Endothelial cell of umbilical vein (primary cell): ENCODE data around the gene RBAK. TPM values are rescaled to one million over a fixed set of nuclear protein-coding genes. Genes with fewer than 3 reads are reported as not detected.

Source experiments
- BruUV-seq: library from RNA; stranded (reverse); fragments of 400-500 nt; replicated peaks from 2 replicates; lab custom pipeline; 2021; lab: Mats Ljungman, UMichigan
- CTCF ChIA-PET: fragments of 300-600, 350-600 bp; sonication (Branson Sonifier 250); formaldehyde crosslinking; loops from one replicate; lab custom pipeline; 2021; ENCODE audit warnings: antibody characterized with exemption, inconsistent platforms; lab: Charles Lee
- POLR2A ChIA-PET: fragments of 300-600, 350-600 bp; sonication (Branson Sonifier 250); formaldehyde crosslinking; loops from one replicate; lab custom pipeline; 2021; ENCODE audit warnings: antibody characterized with exemption, inconsistent platforms; lab: Charles Lee
- DNase-seq: peaks from one replicate; pipeline ENCODE4 v3.0.0-alpha.2; 2011; ENCODE audit warnings: low read depth, low spot score
- FAIRE-seq: peaks from 2 replicates; lab custom pipeline; 2011; peaks lifted over from hg19 to GRCh38; lab: Jason Lieb, UNC
- H2AFZ ChIP-seq: 2 replicates; pipeline ENCODE4 v1.6.0; 2012; ENCODE audit warnings: low read depth, low read length, control low read depth, inconsistent platforms
- H3K27ac ChIP-seq: 2 replicates; pipeline ENCODE4 v1.5.1; 2011; ENCODE audit warnings: low read depth, mild to moderate bottlenecking, control low read depth, low read length, moderate library complexity; ENCODE audit not compliant: insufficient read depth
- H3K27me3 ChIP-seq, 2 experiments: 2 replicates each; pipeline versions ENCODE4 v1.6.0 to v1.6.1; 2011; ENCODE audit warnings: low read length in 2 of 2, mixed read lengths in 1 of 2; ENCODE audit not compliant: control insufficient read depth in 2 of 2, insufficient read depth in 2 of 2
- H3K36me3 ChIP-seq, 2 experiments: 2 replicates in 1 of 2; 3 replicates in 1 of 2; pipeline ENCODE4 v1.5.1; 2011; ENCODE audit warnings: low read length in 2 of 2, mild to moderate bottlenecking in 1 of 2, moderate library complexity in 1 of 2; ENCODE audit not compliant: control insufficient read depth in 2 of 2, insufficient read depth in 2 of 2; ENCODE audit errors: extremely low read depth in 1 of 2
- H3K4me1 ChIP-seq: 3 replicates; pipeline ENCODE4 v1.5.1; 2011; ENCODE audit warnings: mild to moderate bottlenecking, low read length; ENCODE audit not compliant: control insufficient read depth, insufficient read depth; ENCODE audit errors: extremely low read depth
- H3K4me2 ChIP-seq: 2 replicates; pipeline ENCODE4 v1.6.1; 2011; ENCODE audit warnings: low read length, control low read depth, mixed read lengths; ENCODE audit not compliant: insufficient read depth
- H3K4me3 ChIP-seq, 3 experiments: fragments of 200-600 bp in 1 of 3; sonication (generic), shearing (Covaris generic) in 1 of 3; replicated peaks in 1 of 3; 2 replicates each; pipeline ENCODE4 v1.5.1; 2011 to 2016; ENCODE audit warnings: control low read depth in 3 of 3, low read length in 3 of 3, mild to moderate bottlenecking in 2 of 3, inconsistent platforms in 1 of 3, low read depth in 1 of 3, moderate library complexity in 1 of 3; ENCODE audit not compliant: insufficient read depth in 1 of 3
- H3K79me2 ChIP-seq: 2 replicates; pipeline ENCODE4 v1.6.0; 2012; ENCODE audit warnings: low read length, inconsistent platforms; ENCODE audit not compliant: control insufficient read depth, insufficient read depth
- H3K9ac ChIP-seq: replicated peaks from 2 replicates; pipeline ENCODE3; 2011; ENCODE audit warnings: low read length, control low read depth; ENCODE audit not compliant: insufficient read depth; ENCODE audit errors: extremely low read depth
- H3K9me1 ChIP-seq: replicated peaks from 3 replicates; pipeline ENCODE4 v1.6.0; 2011; ENCODE audit warnings: mild to moderate bottlenecking, low read length; ENCODE audit not compliant: control insufficient read depth, insufficient read depth; ENCODE audit errors: extremely low read depth
- H3K9me3 ChIP-seq: replicated peaks from 2 replicates; pipeline ENCODE4 v1.5.1; 2012; ENCODE audit warnings: low read length, inconsistent platforms; ENCODE audit not compliant: control insufficient read depth, insufficient read depth
- H4K20me1 ChIP-seq: replicated peaks from 2 replicates; pipeline ENCODE3; 2011; ENCODE audit warnings: mild to moderate bottlenecking, low read length; ENCODE audit not compliant: control insufficient read depth, insufficient read depth; ENCODE audit errors: extremely low read depth
- CTCF ChIP-seq, 2 donors: IDR thresholded peaks; 1 replicate in 1 of 2; 2 replicates in 1 of 2; pipeline ENCODE4 v1.5.1; 2011; ENCODE audit warnings: low read length in 2 of 2, mild to moderate bottlenecking in 2 of 2, moderate library complexity in 2 of 2, control low read depth in 1 of 2, inconsistent platforms in 1 of 2, low read depth in 1 of 2; ENCODE audit not compliant: insufficient read depth in 1 of 2; ENCODE audit errors: extremely low read depth in 1 of 2
- EZH2 ChIP-seq: IDR thresholded peaks from 2 replicates; pipeline ENCODE4 v1.6.1; 2012; ENCODE audit warnings: borderline replicate concordance, low read depth, mild to moderate bottlenecking, moderate library complexity, low read length, inconsistent platforms; ENCODE audit not compliant: severe bottlenecking
- FOS ChIP-seq: IDR thresholded peaks from 2 replicates; pipeline ENCODE4 v1.6.1; 2011; ENCODE audit warnings: mild to moderate bottlenecking, low read length, moderate library complexity, borderline replicate concordance; ENCODE audit not compliant: insufficient read depth
- GATA2 ChIP-seq: IDR thresholded peaks from 2 replicates; pipeline ENCODE4 v1.7.0; 2011; ENCODE audit warnings: low read depth, mild to moderate bottlenecking, moderate library complexity, mixed read lengths, low read length; ENCODE audit not compliant: insufficient read length, insufficient read depth
- JUN ChIP-seq: IDR thresholded peaks from 2 replicates; pipeline ENCODE4 v1.6.1; 2011; ENCODE audit warnings: borderline replicate concordance, low read depth; ENCODE audit not compliant: insufficient read length, insufficient read depth
- MAX ChIP-seq: IDR thresholded peaks from 2 replicates; pipeline ENCODE4 v1.6.1; 2011; ENCODE audit not compliant: insufficient read depth, insufficient read length
- MYC ChIP-seq: IDR thresholded peaks from one replicate; pipeline ENCODE4 v1.6.1; 2011; ENCODE audit warnings: mild to moderate bottlenecking, low read depth, low read length
- POLR2A ChIP-seq: IDR thresholded peaks from 2 replicates; pipeline ENCODE4 v1.6.1; 2012; ENCODE audit warnings: low read depth, mild to moderate bottlenecking, control low read depth, low read length
- POLR2AphosphoS5 ChIP-seq: IDR thresholded peaks from 2 replicates; pipeline ENCODE4 v1.6.1; 2012; ENCODE audit warnings: low read depth, mild to moderate bottlenecking, control low read depth, low read length, moderate library complexity; ENCODE audit not compliant: insufficient read depth
- dilution Hi-C: fragments of 300-500 bp; cut with MboI; formaldehyde crosslinking; loops from one replicate; pipeline ENCODE4 v1.15.0; 2019; ENCODE audit warnings: low sequenced_read_pairs; ENCODE audit not compliant: extremely low pct_ligation_motif_present
- intact Hi-C: fragments of 100-400 bp; cut with micrococcal nuclease; formaldehyde crosslinking; loops from one replicate; pipeline ENCODE4 v1.10.0; 2022
- polyA plus RNA-seq, 4 experiments: library from polyadenylated mRNA; depleted of rRNA in 3 of 4; stranded (reverse) in 3 of 4; unstranded in 1 of 4; fragments of >200 nt; gene quantifications; 2 replicates each; pipeline versions ENCODE4 v1.2.1 to v1.2.3, GENCODE V29; 2011 to 2012; ENCODE audit warnings: missing spikeins in 1 of 4
- total RNA-seq: library from RNA; stranded (reverse); gene quantifications from 2 replicates; pipeline ENCODE4 v1.2.3, GENCODE V29; 2021

RBAK gene
- total and polyA plus RNA-seq, 2 donors (not counting 3 experiments of a cell fraction or from before 2014, with no cell fraction given) = 1.4 to 8.6 TPM

DNA sequence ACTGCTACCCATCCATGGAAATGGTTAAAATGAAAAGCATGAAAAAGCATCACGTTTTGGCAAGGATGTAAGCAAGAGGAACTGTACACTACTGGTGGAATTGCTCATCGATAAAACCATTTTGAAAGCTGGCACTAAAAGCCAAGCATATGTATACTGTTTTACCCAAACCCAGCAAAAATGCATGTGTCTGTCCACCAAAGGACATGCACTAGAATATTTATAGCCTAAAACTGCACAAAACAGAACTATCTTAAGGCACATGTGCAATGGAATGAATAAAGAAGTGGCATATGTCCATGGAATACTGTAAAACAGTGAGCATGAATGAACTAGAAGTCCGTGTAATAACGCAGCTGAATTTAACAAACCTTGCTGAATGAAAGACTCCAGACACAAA, 22.9 kb downstream of the RBAK start:
- Histone ChIP-seq H3K79me2 (no peaks in the 10 kb centered on the region), H3K9me1 (no peaks in the 10 kb centered on the region), H3K9me3 (peaks cover 27% of the 10 kb centered on the region), H2AFZ (no peak overlapping the region), H3K27ac (no peak overlapping the region), H3K4me1 (no peaks in the 10 kb centered on the region), H3K4me3 (no peak overlapping the region), H3K36me3 (peaks cover 9 to 13% of the 10 kb centered on the region in 2 experiments), H3K9ac (no peak overlapping the region), H3K27me3 (peaks cover under 1 to 7% of the 10 kb centered on the region in 2 experiments), H3K4me2 (no peak overlapping the region), H4K20me1 (no peaks in the 10 kb centered on the region)
- no peak for DNase-seq
- POLR2A ChIA-PET = no interaction called here
- no peak for FAIRE-seq
- no peak for TF ChIP-seq JUN
- TF ChIP-seq GATA2 = no peak
- no peak for TF ChIP-seq CTCF (IDR thresholded peaks at IDR 0.05; ENCODE audit: extremely low read depth in 1 of 2, insufficient read depth in 1 of 2, low read depth in 1 of 2, low read length in 2 of 2)
- TF ChIP-seq EZH2 = no peak
- TF ChIP-seq MYC = no peak
- TF ChIP-seq POLR2AphosphoS5 = no peak
- no peak for TF ChIP-seq MAX
- no peak for TF ChIP-seq POLR2A
- no peak for TF ChIP-seq FOS
- CTCF ChIA-PET = interaction anchor here (1.2 to 1.5 kb wide), 2 partner anchors 94 to 276 kb away, joined by 4 to 6 read pairs; no protein-coding TSS in a partner anchor
- intact Hi-C loops (no loop called here), dilution Hi-C loops (no loop called here)
- no TSS peak for BruUV-seq
